Prostate gland (tissue), 2 donors: Measurements from ENCODE around the gene CBX6.

Experiments
- POLR2A ChIP-seq: fragments of 450-650 bp; IDR thresholded peaks from one replicate; pipeline ENCODE4 v1.6.1; 2016; ENCODE audit warnings: antibody characterized with exemption, mild to moderate bottlenecking
- POLR2AphosphoS5 ChIP-seq: sonication (generic); formaldehyde crosslinking; IDR thresholded peaks from one replicate; pipeline ENCODE4 v1.6.1; 2017; ENCODE audit warnings: antibody characterized with exemption
- TF ChIP-seq, protein P1 (sequence below), 4 experiments: fragments of 200-600 bp in 2 of 4; fragments of 450-650 bp in 2 of 4; sonication (generic) in 2 of 4; IDR thresholded peaks; 1 replicate in 3 of 4; 2 replicates in 1 of 4; pipeline ENCODE4 v1.5.1; 2016 to 2019; ENCODE audit warnings: antibody characterized with exemption in 4 of 4, mild to moderate bottlenecking in 2 of 4, moderate library complexity in 2 of 4

DNA sequence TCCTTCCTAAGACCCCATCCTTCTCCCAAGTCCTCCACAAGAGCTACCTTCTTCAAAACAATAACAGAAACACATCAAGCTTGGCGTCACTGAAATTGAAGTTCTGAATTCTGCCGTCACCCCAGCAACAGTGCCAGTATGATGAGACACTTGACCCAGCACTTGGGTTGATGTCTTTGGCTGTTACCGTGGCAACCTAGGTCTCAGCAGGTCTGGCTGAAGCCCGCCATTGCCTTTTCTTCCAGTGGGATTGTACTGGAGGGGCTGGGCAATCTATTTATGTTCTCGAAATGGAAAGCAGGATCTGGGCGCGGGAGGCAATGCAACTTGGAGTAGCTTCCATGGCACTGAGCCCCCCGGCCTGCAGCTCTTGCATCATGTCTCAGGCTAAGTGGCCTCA is 52.0 kb downstream of the CBX6 start:
- TF ChIP-seq POLR2A (no peak), POLR2AphosphoS5 (no peak)
- TF ChIP-seq, protein P1, sequence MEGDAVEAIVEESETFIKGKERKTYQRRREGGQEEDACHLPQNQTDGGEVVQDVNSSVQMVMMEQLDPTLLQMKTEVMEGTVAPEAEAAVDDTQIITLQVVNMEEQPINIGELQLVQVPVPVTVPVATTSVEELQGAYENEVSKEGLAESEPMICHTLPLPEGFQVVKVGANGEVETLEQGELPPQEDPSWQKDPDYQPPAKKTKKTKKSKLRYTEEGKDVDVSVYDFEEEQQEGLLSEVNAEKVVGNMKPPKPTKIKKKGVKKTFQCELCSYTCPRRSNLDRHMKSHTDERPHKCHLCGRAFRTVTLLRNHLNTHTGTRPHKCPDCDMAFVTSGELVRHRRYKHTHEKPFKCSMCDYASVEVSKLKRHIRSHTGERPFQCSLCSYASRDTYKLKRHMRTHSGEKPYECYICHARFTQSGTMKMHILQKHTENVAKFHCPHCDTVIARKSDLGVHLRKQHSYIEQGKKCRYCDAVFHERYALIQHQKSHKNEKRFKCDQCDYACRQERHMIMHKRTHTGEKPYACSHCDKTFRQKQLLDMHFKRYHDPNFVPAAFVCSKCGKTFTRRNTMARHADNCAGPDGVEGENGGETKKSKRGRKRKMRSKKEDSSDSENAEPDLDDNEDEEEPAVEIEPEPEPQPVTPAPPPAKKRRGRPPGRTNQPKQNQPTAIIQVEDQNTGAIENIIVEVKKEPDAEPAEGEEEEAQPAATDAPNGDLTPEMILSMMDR (IDR thresholded peaks at IDR 0.05): no peak
